Measurements from ENCODE around the gene ARHGAP45.
"Not testable (repeated sequence)": the region's sequence is repeated elsewhere in the genome, so short reads cannot be mapped to it uniquely, and the experiment has no call there.

Gene ARHGAP45

GRCh38 chr19:1113030-1113985, 46.3 kb downstream of the ARHGAP45 start:
- DNase-seq (ENCODE audit: extremely low read depth in 1 of 2, low read depth in 1 of 2), result peak; percentile 63 to 81

- DNase-seq (ENCODE audit: extremely low read depth in 1 of 2, low read depth in 1 of 2), result no peak
Measured at GRCh38 chr19:1113986-1114483, 47.1 kb downstream of the ARHGAP45 start.

- not testable (repeated sequence) for DNase-seq (ENCODE audit: extremely low read depth in 1 of 2, low read depth in 1 of 2)
Measured at GRCh38 chr19:1114728-1115127, 47.8 kb downstream of the ARHGAP45 start.

- no peak for DNase-seq (ENCODE audit: extremely low read depth in 1 of 2, low read depth in 1 of 2)
Measured at GRCh38 chr19:1115646-1116420, 48.9 kb downstream of the ARHGAP45 start.

GRCh38 chr19:1116726-1117581, 50.0 kb downstream of the ARHGAP45 start:
- no peak for DNase-seq (ENCODE audit: extremely low read depth in 1 of 2, low read depth in 1 of 2)

GRCh38 chr19:1117654-1118053, 50.7 kb downstream of the ARHGAP45 start:
- DNase-seq (ENCODE audit: extremely low read depth in 1 of 2, low read depth in 1 of 2), result no peak

- no peak for DNase-seq (ENCODE audit: extremely low read depth in 1 of 2, low read depth in 1 of 2)
Measured at GRCh38 chr19:1118999-1119398, 52.0 kb downstream of the ARHGAP45 start.

GRCh38 chr19:1119475-1120217, 52.7 kb downstream of the ARHGAP45 start:
- DNase-seq (ENCODE audit: extremely low read depth in 1 of 2, low read depth in 1 of 2), result no peak

GRCh38 chr19:1121395-1121794, 54.4 kb downstream of the ARHGAP45 start:
- no peak for DNase-seq (ENCODE audit: extremely low read depth in 1 of 2, low read depth in 1 of 2)

- no peak for DNase-seq (ENCODE audit: extremely low read depth in 1 of 2, low read depth in 1 of 2)
Measured at GRCh38 chr19:1122021-1122971, 55.3 kb downstream of the ARHGAP45 start.

- DNase-seq (ENCODE audit: extremely low read depth in 1 of 2, low read depth in 1 of 2), result peak; percentile 53 to 65
Measured at GRCh38 chr19:1122972-1123363, 56.0 kb downstream of the ARHGAP45 start.

GRCh38 chr19:1123381-1123780, 56.4 kb downstream of the ARHGAP45 start:
- no peak for DNase-seq (ENCODE audit: extremely low read depth in 1 of 2, low read depth in 1 of 2)

- no peak for DNase-seq (ENCODE audit: extremely low read depth in 1 of 2, low read depth in 1 of 2)
Measured at GRCh38 chr19:1123885-1124677, 57.1 kb downstream of the ARHGAP45 start.

- no peak for DNase-seq (ENCODE audit: extremely low read depth in 1 of 2, low read depth in 1 of 2)
Measured at GRCh38 chr19:1125601-1126467, 58.9 kb downstream of the ARHGAP45 start.

- no peak for DNase-seq (ENCODE audit: extremely low read depth in 1 of 2, low read depth in 1 of 2)
Measured at GRCh38 chr19:1126984-1127760, 60.2 kb downstream of the ARHGAP45 start.

- no peak for DNase-seq (ENCODE audit: extremely low read depth in 1 of 2, low read depth in 1 of 2)
Measured at GRCh38 chr19:1128106-1128505, 61.1 kb downstream of the ARHGAP45 start.
